Upper lobe of left lung (tissue), 4 donors: ENCODE results near the gene SGSM1.

Source experiments
- POLR2A ChIP-seq, 4 donors: fragments of 450-650 bp; IDR thresholded peaks; one replicate each; pipeline ENCODE4 v1.5.1; 2016 to 2017; ENCODE audit warnings: antibody characterized with exemption in 4 of 4, mild to moderate bottlenecking in 2 of 4
- POLR2AphosphoS5 ChIP-seq, 2 donors: sonication (generic); formaldehyde crosslinking; IDR thresholded peaks; one replicate each; pipeline ENCODE4 v1.5.1; 2017; ENCODE audit warnings: antibody characterized with exemption in 2 of 2
- TF ChIP-seq, protein P1 (sequence below), 6 experiments: fragments of 450-650 bp in 4 of 6; fragments of 200-600 bp in 2 of 6; sonication (generic) in 2 of 6; IDR thresholded peaks; one replicate each; pipeline ENCODE4 v1.5.1; 2016 to 2019; ENCODE audit warnings: antibody characterized with exemption in 6 of 6

DNA sequence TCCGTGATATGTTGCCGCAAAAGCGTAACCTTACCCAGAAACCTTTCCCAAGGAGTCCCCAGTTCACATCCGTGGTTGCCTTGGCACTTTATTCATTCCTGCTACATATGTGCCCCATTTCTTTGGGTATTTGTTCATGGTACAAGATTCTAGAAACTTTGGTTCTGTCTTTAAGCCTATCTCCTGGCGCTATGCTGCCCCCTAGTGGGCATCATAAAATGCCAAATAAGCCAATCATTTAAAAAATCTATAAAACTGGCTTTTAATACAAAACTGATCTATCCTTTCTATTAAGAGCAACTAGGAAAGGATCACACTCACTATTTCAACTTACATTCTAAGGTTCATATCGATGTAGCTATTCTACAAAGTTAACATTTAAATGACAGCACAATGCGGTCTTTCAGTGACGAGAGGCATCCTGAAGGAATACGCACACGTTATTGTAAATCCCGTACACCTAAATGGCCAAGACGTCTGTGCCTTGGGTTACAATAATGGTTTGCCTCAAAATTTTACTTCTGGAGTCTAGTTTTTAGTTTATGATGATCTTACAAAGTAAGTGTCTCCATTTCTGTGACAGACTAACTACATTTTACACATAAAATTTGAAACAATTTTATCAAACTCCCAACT is 47.7 kb upstream of the SGSM1 start:
- TF ChIP-seq, protein P1, sequence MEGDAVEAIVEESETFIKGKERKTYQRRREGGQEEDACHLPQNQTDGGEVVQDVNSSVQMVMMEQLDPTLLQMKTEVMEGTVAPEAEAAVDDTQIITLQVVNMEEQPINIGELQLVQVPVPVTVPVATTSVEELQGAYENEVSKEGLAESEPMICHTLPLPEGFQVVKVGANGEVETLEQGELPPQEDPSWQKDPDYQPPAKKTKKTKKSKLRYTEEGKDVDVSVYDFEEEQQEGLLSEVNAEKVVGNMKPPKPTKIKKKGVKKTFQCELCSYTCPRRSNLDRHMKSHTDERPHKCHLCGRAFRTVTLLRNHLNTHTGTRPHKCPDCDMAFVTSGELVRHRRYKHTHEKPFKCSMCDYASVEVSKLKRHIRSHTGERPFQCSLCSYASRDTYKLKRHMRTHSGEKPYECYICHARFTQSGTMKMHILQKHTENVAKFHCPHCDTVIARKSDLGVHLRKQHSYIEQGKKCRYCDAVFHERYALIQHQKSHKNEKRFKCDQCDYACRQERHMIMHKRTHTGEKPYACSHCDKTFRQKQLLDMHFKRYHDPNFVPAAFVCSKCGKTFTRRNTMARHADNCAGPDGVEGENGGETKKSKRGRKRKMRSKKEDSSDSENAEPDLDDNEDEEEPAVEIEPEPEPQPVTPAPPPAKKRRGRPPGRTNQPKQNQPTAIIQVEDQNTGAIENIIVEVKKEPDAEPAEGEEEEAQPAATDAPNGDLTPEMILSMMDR (IDR thresholded peaks at IDR 0.05) = peak; percentile 53 to 75 (median 70)
- TF ChIP-seq POLR2AphosphoS5 (IDR thresholded peaks at IDR 0.05) (no peak), POLR2A (IDR thresholded peaks at IDR 0.05) (no peak)
